MCF 10A (cell line): ENCODE measurements around the gene APOC1. TPM values are rescaled to one million over a fixed set of nuclear protein-coding genes. Genes with fewer than 3 reads are reported as not detected.

Experiments used
- BruUV-seq: library from RNA; stranded (reverse); fragments of 400-500 nt; replicated peaks from 2 replicates; lab custom pipeline; 2021; lab: Mats Ljungman, UMichigan
- CTCF ChIA-PET: fragments of 300-600 bp; sonication (Branson Sonifier 250); formaldehyde crosslinking; extraction: SDS; loops from one replicate; lab custom pipeline; 2021; ENCODE audit warnings: antibody characterized with exemption, inconsistent platforms; lab: Yijun Ruan, JAX
- POLR2A ChIA-PET: fragments of 300-600, 350-650 bp; sonication (Branson Sonifier 250); formaldehyde crosslinking; extraction: SDS; loops from one replicate; lab custom pipeline; 2020; ENCODE audit warnings: antibody characterized with exemption, inconsistent platforms; lab: Yijun Ruan, JAX
- DNase-seq: peaks from one replicate; pipeline ENCODE4 v3.0.0-alpha.2; 2018; ENCODE audit not compliant: unreplicated experiment
- H3K27ac Mint-ChIP-seq: one replicate; pipeline ENCODE4 v1.8.0; 2022; ENCODE audit warnings: mild to moderate bottlenecking, low read depth, mixed read lengths; ENCODE audit not compliant: unreplicated experiment
- H3K27me3 Mint-ChIP-seq: one replicate; pipeline ENCODE4 v1.8.0; 2022; ENCODE audit warnings: mixed read lengths; ENCODE audit not compliant: insufficient read depth, unreplicated experiment
- H3K36me3 Mint-ChIP-seq: one replicate; pipeline ENCODE4 v1.8.0; 2022; ENCODE audit warnings: mild to moderate bottlenecking, moderate library complexity, mixed read lengths; ENCODE audit not compliant: insufficient read depth, unreplicated experiment
- H3K4me1 Mint-ChIP-seq: one replicate; pipeline ENCODE4 v1.8.0; 2022; ENCODE audit warnings: mixed read lengths; ENCODE audit not compliant: insufficient read depth, unreplicated experiment
- H3K4me3 Mint-ChIP-seq: one replicate; pipeline ENCODE4 v1.8.0; 2022; ENCODE audit warnings: mild to moderate bottlenecking, moderate library complexity, mixed read lengths; ENCODE audit not compliant: unreplicated experiment
- H3K9me3 Mint-ChIP-seq: one replicate; pipeline ENCODE4 v1.8.0; 2022; ENCODE audit warnings: mixed read lengths; ENCODE audit not compliant: unreplicated experiment
- CTCF ChIP-seq: fragments of 200-600 bp; IDR thresholded peaks from one replicate; pipeline ENCODE4 v1.8.0; 2022; ENCODE audit warnings: antibody characterized with exemption, mild to moderate bottlenecking; ENCODE audit not compliant: unreplicated experiment
- intact Hi-C: fragments of 100-400 bp; cut with micrococcal nuclease; formaldehyde crosslinking; loops from 2 replicates; pipeline ENCODE4 v1.14.1; 2022
- total RNA-seq: library from RNA; stranded (reverse); gene quantifications from 2 replicates; pipeline ENCODE4 v1.2.3, GENCODE V29; 2022

APOC1 gene
- total RNA-seq, 1 experiment from 2014 or later, result 1.1 TPM

- intact Hi-C loops, result no loop called here
- no peak for TF ChIP-seq CTCF
- Mint-ChIP-seq H3K36me3 (no peaks in the 10 kb centered on the region), H3K4me3 (no peak within 1 kb of the TSS), H3K9me3 (no peaks in the 10 kb centered on the region), H3K4me1 (peaks cover 11% of the 10 kb centered on the region), H3K27ac (no peak within 1 kb of the TSS), H3K27me3 (no peaks in the 10 kb centered on the region)
- no peak for DNase-seq
- BruUV-seq, result no TSS peak
- CTCF ChIA-PET, result interaction anchor here (0.7 kb wide), 1 partner anchor 10 kb away, joined by 4 read pairs; no protein-coding TSS in a partner anchor
- POLR2A ChIA-PET, result no interaction called here
These were observed 27.7 kb downstream of the APOC1 start, which contains the start of gene APOC4 for GRCh38 chr19:44942067-44942571. APOC4 (plus strand) TSS chr19:44942237; CDS start chr19:44942278, 41 bp downstream.

- no peak overlapping the region for H3K4me3 Mint-ChIP-seq
- ChIA-PET POLR2A (no interaction called here), CTCF (interaction anchor here (0.6 kb wide), 1 partner anchor 40 kb away, joined by 3 read pairs; no protein-coding TSS in a partner anchor)
- no peak overlapping the region for H3K27ac Mint-ChIP-seq
- DNase-seq, result peak; percentile 51
- intact Hi-C loops, result no loop called here
- H3K36me3 Mint-ChIP-seq, result no peaks in the 10 kb centered on the region
- TF ChIP-seq CTCF, result no peak
- H3K4me1 Mint-ChIP-seq, result peaks cover 11% of the 10 kb centered on the region
- no TSS peak for BruUV-seq
- H3K9me3 Mint-ChIP-seq, result no peaks in the 10 kb centered on the region
- no peaks in the 10 kb centered on the region for H3K27me3 Mint-ChIP-seq
These were observed 29.4 kb downstream of the APOC1 start for GRCh38 chr19:44943801-44944249.

GRCh38 chr19:44947041-44947581 lies 32.7 kb downstream of the APOC1 start:
- H3K9me3 Mint-ChIP-seq, result no peaks in the 10 kb centered on the region
- ChIA-PET CTCF (no interaction called here), POLR2A (no interaction called here)
- intact Hi-C loops, result no loop called here
- BruUV-seq, result no TSS peak
- TF ChIP-seq CTCF, result no peak
- peaks cover 12% of the 10 kb centered on the region for H3K36me3 Mint-ChIP-seq
- H3K27ac Mint-ChIP-seq, result no peak overlapping the region
- no peak overlapping the region for H3K4me3 Mint-ChIP-seq
- no peak for DNase-seq
- H3K4me1 Mint-ChIP-seq, result peaks cover 11% of the 10 kb centered on the region
- H3K27me3 Mint-ChIP-seq, result no peaks in the 10 kb centered on the region

- Mint-ChIP-seq H3K9me3 (no peaks in the 10 kb centered on the region), H3K27ac (no peak overlapping the region), H3K4me3 (no peak overlapping the region), H3K36me3 (peaks cover 12% of the 10 kb centered on the region), H3K27me3 (no peaks in the 10 kb centered on the region), H3K4me1 (peaks cover 6% of the 10 kb centered on the region)
- BruUV-seq, result no TSS peak
- ChIA-PET POLR2A (no interaction called here), CTCF (interaction anchor here (0.7 to 6.4 kb wide), 3 partner anchors 9 to 44 kb away, joined by 3 to 46 read pairs (median 4); no protein-coding TSS in a partner anchor)
- no peak for DNase-seq
- TF ChIP-seq CTCF, result no peak
- intact Hi-C loops, result no loop called here
These were observed 33.8 kb downstream of the APOC1 start for GRCh38 chr19:44948237-44948636.
